ENCODE results near the gene GAPVD1. TPM values are rescaled to one million over a fixed set of nuclear protein-coding genes. Genes with fewer than 3 reads are reported as not detected.

GAPVD1 gene
- total RNA-seq, 1 experiment from 2014 or later = 33.3 TPM

- TF ChIP-seq SMAD4 (CRISPR knock-in tag; IDR thresholded peaks at IDR 0.05) (0 out of 2 replicates have a peak, but pooled peaks have one; percentile 26), IRF1 (CRISPR knock-in tag; IDR thresholded peaks at IDR 0.05) (no peak), FOXK1 (CRISPR knock-in tag; IDR thresholded peaks at IDR 0.05) (no peak), ARID4B (CRISPR knock-in tag; IDR thresholded peaks at IDR 0.05; ENCODE audit: borderline replicate concordance) (no peak), ZNF396 (CRISPR knock-in tag; IDR thresholded peaks at IDR 0.05; ENCODE audit: borderline replicate concordance) (no peak), ZNF219 (CRISPR knock-in tag; IDR thresholded peaks at IDR 0.05; ENCODE audit: borderline replicate concordance) (no peak), ETV6 (CRISPR knock-in tag; IDR thresholded peaks at IDR 0.05) (no peak), AR (CRISPR knock-in tag; IDR thresholded peaks at IDR 0.05) (no peak)
- Mint-ChIP-seq H3K4me3 (peak overlapping the region; percentile 68), H3K4me1 (peaks cover 12% of the 10 kb centered on the region), H3K27ac (no peak overlapping the region), H3K9me3 (peaks cover 7% of the 10 kb centered on the region; the same call in 1 of the 2 replicates), H3K36me3 (no peaks in the 10 kb centered on the region), H3K27me3 (ENCODE audit: low read depth) (peaks cover 31% of the 10 kb centered on the region)
- CTCF ChIA-PET = interaction anchor here (0.6 to 2.9 kb wide), 43 partner anchors 8 to 1084 kb away, joined by 3 to 15 read pairs (median 4); partner anchors contain the start of genes HSPA5 and MAPKAP1
- POLR2A ChIA-PET = no interaction called here
- DNase-seq (ENCODE audit: low spot score) = no peak
- ATAC-seq = no peak
Observed at GRCh38 chr9:125407432-125407973, 145.9 kb downstream of the GAPVD1 start.

GRCh38 chr9:125407974-125408900, 146.6 kb downstream of the GAPVD1 start:
- peak; percentile 69 for ATAC-seq
- H3K27ac Mint-ChIP-seq = no peak overlapping the region
- TF ChIP-seq USF1 (CRISPR knock-in tag; IDR thresholded peaks at IDR 0.05) (no peak), E2F1 (CRISPR knock-in tag; IDR thresholded peaks at IDR 0.05) (0 out of 2 replicates have a peak, but pooled peaks have one; percentile 51), E2F5 (CRISPR knock-in tag; IDR thresholded peaks at IDR 0.05) (peak; percentile 60; the same call in 1 of the 2 replicates), PREB (CRISPR knock-in tag; IDR thresholded peaks at IDR 0.05; ENCODE audit: borderline replicate concordance) (0 out of 2 replicates have a peak, but pooled peaks have one; percentile 15), ZNF317 (CRISPR knock-in tag; IDR thresholded peaks at IDR 0.05; ENCODE audit: borderline replicate concordance, low read depth) (no peak), KAT7 (CRISPR knock-in tag; IDR thresholded peaks at IDR 0.05; ENCODE audit: borderline replicate concordance) (0 out of 2 replicates have a peak, but pooled peaks have one; percentile 48), HMGXB4 (CRISPR knock-in tag; IDR thresholded peaks at IDR 0.05) (peak; percentile 96), ZNF423 (CRISPR knock-in tag; IDR thresholded peaks at IDR 0.05) (peak; percentile 32; the same call in 1 of the 2 replicates)

More at GRCh38 chr9:125407974-125408900, 146.6 kb downstream of the GAPVD1 start:
- CTCF ChIA-PET = interaction anchor here (0.6 to 2.9 kb wide), 43 partner anchors 9 to 1083 kb away, joined by 3 to 15 read pairs (median 4); partner anchors contain the start of genes HSPA5 and MAPKAP1
- Mint-ChIP-seq H3K9me3 (peaks cover 7% of the 10 kb centered on the region; the same call in 1 of the 2 replicates), H3K36me3 (no peaks in the 10 kb centered on the region), H3K27me3 (ENCODE audit: low read depth) (peaks cover 31% of the 10 kb centered on the region), H3K4me1 (peaks cover 12% of the 10 kb centered on the region), H3K4me3 (peak overlapping the region; percentile 76)
- POLR2A ChIA-PET = no interaction called here
- DNase-seq (ENCODE audit: low spot score) = peak; percentile 82
